H1 (cell line): Measurements from ENCODE around the gene MCF2L. TPM values are rescaled to one million over a fixed set of nuclear protein-coding genes. Genes with fewer than 3 reads are reported as not detected.
A peak's percentile ranks its signal among the peaks of the same experiment; 100 is the strongest.

Experiments
- CTCF ChIA-PET: fragments of 300-600 bp; sonication (Branson Sonifier 250); formaldehyde crosslinking; loops from one replicate; lab custom pipeline; 2021; ENCODE audit not compliant: partially characterized antibody; lab: Charles Lee
- POLR2A ChIA-PET: fragments of 300-600 bp; sonication (Branson Sonifier 250); formaldehyde crosslinking; loops from one replicate; lab custom pipeline; 2021; ENCODE audit warnings: inconsistent platforms; ENCODE audit not compliant: partially characterized antibody; lab: Charles Lee
- DNase-seq, 2 experiments: peaks; one replicate each; pipeline versions ENCODE4 v3.0.0 to v3.0.0-alpha.2; 2010 to 2022; ENCODE audit warnings: low spot score in 2 of 2, low read depth in 1 of 2, mixed read lengths in 1 of 2
- FAIRE-seq: peaks from 2 replicates; lab custom pipeline; 2011; peaks lifted over from hg19 to GRCh38; lab: Jason Lieb, UNC
- H2AFZ ChIP-seq: 2 replicates; pipeline ENCODE4 v1.8.1; 2012; ENCODE audit warnings: low read length, inconsistent platforms
- H2AK5ac ChIP-seq: 2 replicates; pipeline ENCODE4 v1.6.1; 2013; ENCODE audit warnings: low read depth, low read length
- H2BK120ac ChIP-seq: replicated peaks from 2 replicates; pipeline ENCODE3; 2013; ENCODE audit warnings: low read depth, low read length, inconsistent platforms
- H2BK12ac ChIP-seq: 2 replicates; pipeline ENCODE4 v1.6.1; 2013; ENCODE audit warnings: low read depth, low read length
- H2BK15ac ChIP-seq: 2 replicates; pipeline ENCODE4 v1.6.1; 2013; ENCODE audit warnings: low read length
- H2BK20ac ChIP-seq: 2 replicates; pipeline ENCODE4 v1.6.1; 2013; ENCODE audit warnings: low read length
- H2BK5ac ChIP-seq: 2 replicates; pipeline ENCODE4 v1.6.1; 2013; ENCODE audit warnings: low read depth, low read length
- H3K14ac ChIP-seq: 2 replicates; pipeline ENCODE4 v1.6.1; 2013; ENCODE audit warnings: inconsistent platforms; ENCODE audit not compliant: insufficient read length
- H3K18ac ChIP-seq: 2 replicates; pipeline ENCODE4 v1.6.1; 2013; ENCODE audit warnings: low read length; ENCODE audit errors: extremely low read depth
- H3K23ac ChIP-seq: 2 replicates; pipeline ENCODE4 v1.6.1; 2013; ENCODE audit warnings: inconsistent platforms; ENCODE audit not compliant: insufficient read length
- H3K23me2 ChIP-seq: 2 replicates; pipeline ENCODE4 v1.6.1; 2013; ENCODE audit warnings: low read depth, low read length
- H3K27ac ChIP-seq: 2 replicates; pipeline ENCODE4 v1.6.1; 2011; ENCODE audit warnings: low read depth, low read length, inconsistent platforms
- H3K27me3 ChIP-seq, 4 experiments: replicated peaks in 1 of 4; 1 replicate in 1 of 4; 2 replicates in 3 of 4; pipeline versions ENCODE4 v1.6.1 to v1.8.1; 2011 to 2013; ENCODE audit warnings: low read length in 3 of 4, mild to moderate bottlenecking in 3 of 4, inconsistent platforms in 2 of 4, mixed read lengths in 2 of 4, moderate library complexity in 1 of 4; ENCODE audit not compliant: control insufficient read depth in 3 of 4, insufficient read depth in 3 of 4; ENCODE audit errors: extremely low read depth in 1 of 4
- H3K36me3 ChIP-seq, 4 experiments: 2 replicates each; pipeline versions ENCODE4 v1.6.1 to v1.8.1; 2011 to 2013; ENCODE audit warnings: mild to moderate bottlenecking in 4 of 4, low read length in 3 of 4, moderate library complexity in 2 of 4, control low read depth in 1 of 4, inconsistent platforms in 1 of 4; ENCODE audit not compliant: insufficient read depth in 4 of 4, control insufficient read depth in 2 of 4
- H3K4ac ChIP-seq: replicated peaks from 2 replicates; pipeline ENCODE3; 2013; ENCODE audit warnings: low read length, low read depth, mixed read lengths, inconsistent platforms; ENCODE audit not compliant: insufficient read length
- H3K4me1 ChIP-seq, 4 experiments: replicated peaks in 1 of 4; 1 replicate in 1 of 4; 2 replicates in 3 of 4; pipeline versions ENCODE4 v1.6.1 to v1.8.1; 2011 to 2013; ENCODE audit warnings: low read length in 3 of 4, inconsistent platforms in 2 of 4, mixed read lengths in 1 of 4; ENCODE audit not compliant: insufficient read depth in 4 of 4, control insufficient read depth in 3 of 4
- H3K4me2 ChIP-seq, 2 experiments: 2 replicates each; pipeline versions ENCODE4 v1.6.1 to v1.8.1; 2011 to 2013; ENCODE audit warnings: low read depth in 2 of 2, low read length in 2 of 2, control low read depth in 1 of 2, inconsistent platforms in 1 of 2, mild to moderate bottlenecking in 1 of 2; ENCODE audit not compliant: insufficient read depth in 1 of 2
- H3K4me3 ChIP-seq, 4 experiments: fragments of 200-600, 300-600 bp in 1 of 4; sonication (generic), shearing (Covaris generic), sonication (Bioruptor Twin) in 1 of 4; 2 replicates each; pipeline versions ENCODE4 v1.5.1 to v1.8.1; 2011 to 2016; ENCODE audit warnings: low read length in 4 of 4, low read depth in 3 of 4, control low read depth in 2 of 4, inconsistent platforms in 2 of 4, mild to moderate bottlenecking in 2 of 4, mixed read lengths in 1 of 4, moderate library complexity in 1 of 4; ENCODE audit not compliant: insufficient read depth in 2 of 4; ENCODE audit errors: extremely low read depth in 1 of 4
- H3K56ac ChIP-seq: replicated peaks from 2 replicates; pipeline ENCODE3; 2013; ENCODE audit warnings: low read depth, mild to moderate bottlenecking, mixed read lengths, low read length, inconsistent platforms; ENCODE audit not compliant: insufficient read length
- H3K79me1 ChIP-seq: 2 replicates; pipeline ENCODE4 v1.6.1; 2013; ENCODE audit warnings: low read depth, low read length, control low read depth
- H3K79me2 ChIP-seq, 2 experiments: 2 replicates each; pipeline versions ENCODE4 v1.6.1 to v1.8.1; 2012 to 2013; ENCODE audit warnings: low read length in 2 of 2, mild to moderate bottlenecking in 2 of 2, inconsistent platforms in 1 of 2; ENCODE audit not compliant: insufficient read depth in 2 of 2, control insufficient read depth in 1 of 2
- H3K9ac ChIP-seq, 4 experiments: replicated peaks in 1 of 4; 1 replicate in 1 of 4; 2 replicates in 3 of 4; pipeline versions ENCODE4 v1.6.1 to v1.8.1; 2011 to 2013; ENCODE audit warnings: low read depth in 3 of 4, low read length in 3 of 4, control low read depth in 2 of 4, mild to moderate bottlenecking in 2 of 4, moderate library complexity in 2 of 4, inconsistent platforms in 1 of 4; ENCODE audit errors: extremely low read depth in 1 of 4
- H3K9me3 ChIP-seq, 2 experiments: 2 replicates each; pipeline versions ENCODE4 v1.6.1 to v1.8.1; 2012 to 2013; ENCODE audit warnings: mild to moderate bottlenecking in 2 of 2, moderate library complexity in 2 of 2, control low read depth in 1 of 2, inconsistent platforms in 1 of 2, low read depth in 1 of 2, low read length in 1 of 2, mixed read lengths in 1 of 2; ENCODE audit not compliant: insufficient read depth in 2 of 2
- H4K20me1 ChIP-seq, 2 experiments: replicated peaks in 1 of 2; 2 replicates each; pipeline versions ENCODE3 to v1.8.1; 2011 to 2013; ENCODE audit warnings: inconsistent platforms in 2 of 2, low read length in 2 of 2, mild to moderate bottlenecking in 1 of 2; ENCODE audit not compliant: insufficient read depth in 2 of 2, control insufficient read depth in 1 of 2
- H4K5ac ChIP-seq: 2 replicates; pipeline ENCODE4 v1.6.1; 2013; ENCODE audit warnings: low read length, low read depth, mixed read lengths, inconsistent platforms; ENCODE audit not compliant: insufficient read length
- H4K8ac ChIP-seq: 2 replicates; pipeline ENCODE4 v1.8.0; 2013; ENCODE audit warnings: mild to moderate bottlenecking, moderate library complexity, low read length, inconsistent platforms; ENCODE audit not compliant: insufficient read depth; ENCODE audit errors: extremely low read depth
- H4K91ac ChIP-seq: replicated peaks from 2 replicates; pipeline ENCODE3; 2013; ENCODE audit warnings: low read length, mixed read lengths, inconsistent platforms; ENCODE audit not compliant: insufficient read length
- CHD1 ChIP-seq: IDR thresholded peaks from 2 replicates; pipeline ENCODE4 v1.6.1; 2012; ENCODE audit warnings: low read depth, low read length, improper control_type of control experiment
- HDAC2 ChIP-seq, 2 experiments: fragments of 300-600 bp in 1 of 2; sonication (generic) in 1 of 2; IDR thresholded peaks; 2 replicates each; pipeline ENCODE4 v1.6.1; 2011 to 2012; ENCODE audit warnings: low read depth in 2 of 2, low read length in 2 of 2, mild to moderate bottlenecking in 2 of 2, moderate library complexity in 2 of 2, borderline replicate concordance in 1 of 2, inconsistent platforms in 1 of 2
- KDM1A ChIP-seq: fragments of 200-600, 300-600 bp; sonication (generic); IDR thresholded peaks from 2 replicates; pipeline ENCODE4 v1.7.1; 2016; ENCODE audit warnings: mild to moderate bottlenecking, low read length, borderline replicate concordance
- NANOG ChIP-seq: IDR thresholded peaks from 2 replicates; pipeline ENCODE4 v1.6.1; 2011; ENCODE audit warnings: low read length, low read depth, mild to moderate bottlenecking, inconsistent platforms; ENCODE audit not compliant: insufficient read depth, poor library complexity, severe bottlenecking
- PHF8 ChIP-seq: fragments of 200-600 bp; sonication (generic); conservative IDR thresholded peaks from 2 replicates; pipeline ENCODE4 v1.7.1; 2012; ENCODE audit warnings: low read depth, mild to moderate bottlenecking, inconsistent platforms, low read length, moderate library complexity
- SAP30 ChIP-seq: fragments of 300-600 bp; sonication (generic); IDR thresholded peaks from 2 replicates; pipeline ENCODE4 v1.7.1; 2012; ENCODE audit warnings: low read length, moderate library complexity, mild to moderate bottlenecking, inconsistent platforms; ENCODE audit not compliant: insufficient read depth, insufficient replicate concordance
- SIRT6 ChIP-seq: IDR thresholded peaks from one replicate; pipeline ENCODE4 v1.7.1; 2012; ENCODE audit warnings: low read length, inconsistent platforms
- SP2 ChIP-seq: IDR thresholded peaks from 2 replicates; pipeline ENCODE4 v1.6.1; 2012; ENCODE audit warnings: mild to moderate bottlenecking, low read length, inconsistent platforms
- WGBS, 2 experiments: shearing (Covaris generic) in 1 of 2; methylation state at CpG; one replicate each; pipeline versions ENCODE4 v1.1.6 to v1.1.7; 2013 to 2015; ENCODE audit warnings: low lambda C conversion rate in 2 of 2, mixed read lengths in 2 of 2, inconsistent platforms in 1 of 2, low coverage in 1 of 2, missing lambda C conversion rate in 1 of 2; ENCODE audit not compliant: insufficient replicate concordance in 2 of 2, insufficient coverage in 1 of 2, insufficient read length in 1 of 2; ENCODE audit errors: extremely low coverage in 1 of 2, missing lambda C conversion rate in 1 of 2; 5-methylcytosine and 5-hydroxymethylcytosine counted together
- polyA plus RNA-seq, 7 experiments: library from polyadenylated mRNA; depleted of rRNA in 3 of 7; stranded (reverse) in 5 of 7; unstranded in 2 of 7; fragments of >200 nt in 5 of 7; fragments of 200-250 nt in 2 of 7; gene quantifications; 1 replicate in 5 of 7; 2 replicates in 1 of 7; 4 replicates in 1 of 7; pipeline versions ENCODE4 v1.2.1 to v1.2.3, GENCODE V29; 2011 to 2013; ENCODE audit warnings: missing spikeins in 2 of 7, mixed read lengths in 2 of 7
- total RNA-seq: library from RNA; stranded (reverse); fragmentation: NEBNext Ultra II Directional; extraction: Animal tissue kit (Norgen Biotek cat#: 25700); gene quantifications from 2 replicates; pipeline ENCODE4 v1.2.1, GENCODE V29; 2021
- TF ChIP-seq, protein P1 (sequence below): IDR thresholded peaks from 2 replicates; pipeline ENCODE4 v1.6.1; 2011; ENCODE audit warnings: low read depth, mild to moderate bottlenecking, low read length; ENCODE audit not compliant: insufficient read depth

MCF2L gene
- total and polyA plus RNA-seq, 2 of the 8 experiments (the other 6 are each of a cell fraction or from before 2014, with no cell fraction given) = 10.1 to 24.4 TPM

- H3K23me2 ChIP-seq = no peaks in the 10 kb centered on the region
- H2AK5ac ChIP-seq = no peak overlapping the region
- H2BK15ac ChIP-seq = no peak overlapping the region
- no peak overlapping the region for H2BK12ac ChIP-seq
- H3K9me3 ChIP-seq = no peaks in the 10 kb centered on the region
- no peak overlapping the region; the same call in 1 of the 2 replicates for H4K8ac ChIP-seq
- no peak for FAIRE-seq
- no peaks in the 10 kb centered on the region for H3K27me3 ChIP-seq
- no peak overlapping the region for H4K5ac ChIP-seq
- no peak overlapping the region for H2BK20ac ChIP-seq
- H3K36me3 ChIP-seq = no peaks in the 10 kb centered on the region
- no peak overlapping the region for H3K18ac ChIP-seq
- no peak overlapping the region for H3K23ac ChIP-seq
- H3K79me2 ChIP-seq = no peaks in the 10 kb centered on the region
- H3K4me2 ChIP-seq = no peak overlapping the region
- H4K91ac ChIP-seq = no peak overlapping the region
- no peaks in the 10 kb centered on the region for H3K79me1 ChIP-seq
- ChIA-PET POLR2A (no interaction called here), CTCF (interaction anchor here (2.0 to 3.1 kb wide), 2 partner anchors 9 to 16 kb away, joined by 4 to 10 read pairs; no protein-coding TSS in a partner anchor)
- no peak for TF ChIP-seq SP2
- TF ChIP-seq PHF8 = no peak
- no peak for TF ChIP-seq NANOG
- no peak for TF ChIP-seq SAP30
- TF ChIP-seq KDM1A = no peak
- no peak for TF ChIP-seq SIRT6
- TF ChIP-seq, protein P1, sequence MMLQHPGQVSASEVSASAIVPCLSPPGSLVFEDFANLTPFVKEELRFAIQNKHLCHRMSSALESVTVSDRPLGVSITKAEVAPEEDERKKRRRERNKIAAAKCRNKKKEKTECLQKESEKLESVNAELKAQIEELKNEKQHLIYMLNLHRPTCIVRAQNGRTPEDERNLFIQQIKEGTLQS = no peak
- TF ChIP-seq CHD1 = no peak
- no peak for TF ChIP-seq HDAC2 (IDR thresholded peaks at IDR 0.05; ENCODE audit: borderline replicate concordance in 1 of 2, low read depth in 2 of 2, low read length in 2 of 2)
- no peak overlapping the region for H3K9ac ChIP-seq
- no peak overlapping the region for H3K27ac ChIP-seq
- no peak overlapping the region for H3K4me3 ChIP-seq
- H3K56ac ChIP-seq = no peak overlapping the region
- no peaks in the 10 kb centered on the region for H3K4me1 ChIP-seq
- peak overlapping the region; percentile 35; the same call in 1 of the 2 replicates for H2BK5ac ChIP-seq
- H2BK120ac ChIP-seq = no peak overlapping the region
- no peak overlapping the region for H3K14ac ChIP-seq
- 92% methylated on average over 14 of the region's 14 CpGs; no CpG with 5 or more reads in 1 of the 2 experiments for WGBS, 2 experiments
- DNase-seq = no peak
- no peak overlapping the region for H3K4ac ChIP-seq
- H4K20me1 ChIP-seq = peaks cover 0 to 5% of the 10 kb centered on the region in 2 experiments
- no peak overlapping the region for H2AFZ ChIP-seq
Observed at GRCh38 chr13:113043931-113044330, 74.9 kb downstream of the MCF2L start.
